T-helper 22 cell (primary cell): ENCODE measurements around the gene NR5A1.

Experiments used
- DNase-seq: peaks from one replicate; pipeline ENCODE4 v3.0.0-alpha.2; 2020; ENCODE audit warnings: low read depth

The NR5A1 gene

DNA sequence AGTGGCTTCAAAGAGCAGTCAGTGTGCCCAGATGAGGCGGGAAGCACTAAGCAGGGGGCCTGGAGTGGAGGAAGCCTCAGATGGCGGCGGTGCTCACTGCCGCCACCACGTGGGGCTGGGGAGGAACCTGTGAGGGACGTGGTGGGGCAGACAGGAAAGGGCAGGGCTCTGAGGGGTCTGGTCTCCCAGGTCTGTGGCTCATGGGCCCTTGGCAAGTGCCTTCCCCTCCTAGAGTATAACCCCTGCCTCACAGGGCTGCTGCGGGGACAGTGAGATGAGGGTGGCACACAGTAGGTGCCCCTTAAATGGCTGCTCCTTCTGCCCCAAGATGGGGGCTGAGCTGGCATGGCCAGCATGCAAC is 26.6 kb downstream of the NR5A1 start:
- no peak for DNase-seq

DNA sequence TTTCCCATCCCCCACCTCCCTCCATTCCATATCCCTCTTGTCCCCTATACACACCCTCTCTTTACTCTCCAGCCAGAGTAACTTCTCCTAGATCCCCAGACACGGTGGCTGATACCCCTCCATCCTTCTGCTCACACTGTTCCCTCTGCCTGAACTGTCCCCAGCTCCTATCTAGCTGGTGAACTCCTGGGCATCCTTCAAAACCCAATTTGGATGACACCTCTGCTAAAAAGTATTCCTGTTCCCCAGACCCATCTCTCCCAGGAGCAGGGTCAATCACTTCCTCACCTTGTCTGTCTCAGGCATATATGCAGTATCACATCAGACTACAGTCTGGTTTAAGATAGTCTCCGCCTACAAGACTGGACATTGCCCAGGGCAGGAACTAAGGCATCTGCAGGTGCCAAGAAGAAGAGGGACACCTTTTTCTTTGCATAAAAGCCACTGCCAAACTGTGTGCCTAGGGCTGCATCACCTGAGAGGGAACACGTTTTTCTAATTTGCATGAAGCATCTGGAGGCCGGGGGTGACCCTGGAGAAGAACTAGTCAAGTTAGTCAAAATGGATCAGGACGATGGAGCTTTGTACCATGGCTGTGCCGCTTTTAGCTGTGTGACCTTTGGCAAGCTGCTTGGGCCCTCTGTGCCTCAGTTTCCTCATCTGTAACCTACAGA is 27.1 kb downstream of the NR5A1 start:
- DNase-seq: no peak

DNA sequence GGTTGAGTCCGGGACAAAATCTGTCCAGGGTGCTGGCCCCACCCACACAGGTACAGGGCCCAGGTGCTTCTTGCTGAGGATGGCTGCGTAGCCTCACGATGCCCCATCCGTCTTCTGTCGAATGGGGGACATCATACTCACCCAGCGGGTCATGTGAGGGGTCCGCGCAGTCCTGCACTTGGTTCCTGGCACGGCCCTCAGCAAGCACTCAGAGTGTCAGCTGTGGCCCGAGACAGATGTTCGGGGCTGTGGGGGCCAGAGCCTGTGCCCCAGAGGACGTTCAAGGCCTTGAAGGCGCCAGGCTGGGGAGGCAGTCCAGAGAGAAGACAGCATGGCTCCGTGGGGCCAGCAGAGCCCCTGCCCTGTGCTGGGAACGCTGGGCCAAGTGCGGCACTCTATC is 27.8 kb downstream of the NR5A1 start:
- DNase-seq: no peak

GRCh38 chr9:124478354-124478753 is 28.8 kb downstream of the NR5A1 start:
- DNase-seq: no peak

GRCh38 chr9:124477648-124478285 is 29.4 kb downstream of the NR5A1 start:
- no peak for DNase-seq

GRCh38 chr9:124477211-124477647 is 30.0 kb downstream of the NR5A1 start:
- DNase-seq: no peak

GRCh38 chr9:124475868-124476690 is 31.1 kb downstream of the NR5A1 start:
- no peak for DNase-seq

- DNase-seq: no peak
Observed at GRCh38 chr9:124475158-124475867, 31.9 kb downstream of the NR5A1 start.

DNA sequence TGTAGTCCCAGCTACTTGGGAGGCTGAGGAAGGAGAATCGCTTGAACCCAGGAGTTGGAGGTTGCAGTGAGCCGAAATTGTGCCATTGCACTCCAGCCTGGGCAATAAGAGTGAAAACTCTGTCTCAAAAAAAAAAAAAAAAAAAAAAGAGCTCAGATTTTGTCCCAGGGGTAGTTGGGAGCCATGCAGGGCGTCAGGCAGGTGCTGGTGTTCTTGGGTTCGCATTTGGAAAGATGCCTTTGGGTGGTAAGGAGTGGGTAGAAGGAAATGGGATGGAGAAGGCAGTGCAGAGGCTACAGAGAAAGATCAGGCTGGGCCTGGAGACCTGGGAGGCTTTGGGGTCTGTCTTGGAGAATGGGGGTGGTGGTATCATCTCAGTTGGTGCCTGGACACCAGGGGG is 33.0 kb downstream of the NR5A1 start:
- no peak for DNase-seq

GRCh38 chr9:124473310-124473709 is 33.9 kb downstream of the NR5A1 start:
- DNase-seq: no peak

DNA sequence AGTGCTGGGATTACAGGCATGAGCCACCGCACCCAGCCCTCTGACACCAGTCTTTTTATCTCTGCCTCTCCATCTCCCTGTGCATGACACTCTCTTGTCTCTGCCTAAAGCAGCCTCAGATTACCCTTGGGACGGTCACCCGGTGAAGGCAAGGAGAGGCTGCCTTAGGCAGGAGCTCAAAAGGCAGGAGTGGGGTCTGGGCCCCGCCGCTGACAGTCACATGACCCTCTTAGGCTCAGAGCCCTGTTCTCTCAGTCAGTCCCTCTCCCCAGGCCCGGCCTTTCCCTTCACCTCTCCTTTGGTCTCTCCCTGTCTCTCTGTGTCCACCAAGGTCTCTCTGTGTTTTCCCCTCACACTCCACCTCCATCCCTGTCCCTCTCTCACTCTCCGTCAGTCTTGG is 34.4 kb downstream of the NR5A1 start:
- no peak for DNase-seq

DNA sequence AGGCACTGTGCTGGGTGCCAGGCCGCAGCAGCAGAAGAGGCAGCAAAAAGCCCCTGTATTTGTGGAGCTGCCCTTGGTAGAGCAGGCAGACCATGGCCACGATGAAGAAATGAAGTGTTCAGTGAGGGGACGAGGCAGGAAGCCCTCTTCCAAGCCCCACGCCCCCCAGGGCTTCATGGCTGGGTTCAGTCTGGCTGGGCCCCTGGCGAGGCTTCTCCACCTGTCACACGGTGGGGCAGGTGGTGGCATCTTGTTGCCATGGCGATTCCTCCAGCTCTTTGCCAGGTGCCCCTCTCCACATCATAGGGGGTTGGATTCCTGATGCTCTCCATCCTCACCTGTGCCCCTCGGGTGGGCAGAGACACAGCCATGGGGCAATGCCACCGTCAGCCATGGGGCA is 35.4 kb downstream of the NR5A1 start:
- DNase-seq: no peak

GRCh38 chr9:124470726-124471125 is 36.5 kb downstream of the NR5A1 start:
- DNase-seq: no peak

- DNase-seq: no peak
Observed at GRCh38 chr9:124470306-124470705, 36.9 kb downstream of the NR5A1 start.

DNA sequence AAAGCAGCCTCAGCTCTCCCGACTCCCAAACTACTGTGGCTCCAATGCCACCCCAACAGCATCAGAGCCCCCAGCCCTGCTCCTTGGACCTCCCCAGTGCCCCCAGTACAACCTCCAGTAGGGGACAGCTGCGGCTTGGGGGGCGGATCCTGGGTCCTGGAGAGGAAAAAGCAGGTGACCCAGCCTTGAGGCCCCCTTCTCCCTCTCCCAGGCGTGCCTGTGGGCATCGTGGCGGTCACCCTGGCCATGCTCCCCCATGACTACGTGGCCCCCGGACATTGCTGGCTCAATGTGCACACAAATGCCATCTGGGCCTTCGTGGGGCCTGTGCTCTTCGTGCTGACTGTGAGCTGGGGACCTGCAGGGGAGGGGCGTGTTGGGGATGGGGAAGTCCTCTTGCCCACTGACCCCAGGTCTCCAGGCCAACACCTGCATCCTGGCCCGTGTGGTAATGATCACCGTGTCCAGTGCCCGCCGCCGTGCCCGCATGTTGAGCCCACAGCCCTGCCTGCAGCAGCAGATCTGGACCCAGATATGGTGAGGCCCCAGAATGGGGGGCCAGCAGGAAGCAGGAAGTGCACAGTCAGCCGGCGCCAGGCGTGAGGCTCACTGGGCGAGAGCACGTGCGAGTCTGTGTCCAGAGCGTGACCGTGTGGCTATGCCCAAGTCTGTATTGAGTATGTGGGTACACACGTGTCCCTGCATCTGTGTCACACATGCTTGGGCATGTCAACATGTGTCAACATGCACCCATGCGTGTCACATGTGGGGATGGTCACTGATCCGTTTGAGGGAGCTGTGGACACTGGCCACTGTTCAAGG is 38.0 kb downstream of the NR5A1 start:
- DNase-seq: no peak

GRCh38 chr9:124468061-124468740 is 39.0 kb downstream of the NR5A1 start:
- no peak for DNase-seq

DNA sequence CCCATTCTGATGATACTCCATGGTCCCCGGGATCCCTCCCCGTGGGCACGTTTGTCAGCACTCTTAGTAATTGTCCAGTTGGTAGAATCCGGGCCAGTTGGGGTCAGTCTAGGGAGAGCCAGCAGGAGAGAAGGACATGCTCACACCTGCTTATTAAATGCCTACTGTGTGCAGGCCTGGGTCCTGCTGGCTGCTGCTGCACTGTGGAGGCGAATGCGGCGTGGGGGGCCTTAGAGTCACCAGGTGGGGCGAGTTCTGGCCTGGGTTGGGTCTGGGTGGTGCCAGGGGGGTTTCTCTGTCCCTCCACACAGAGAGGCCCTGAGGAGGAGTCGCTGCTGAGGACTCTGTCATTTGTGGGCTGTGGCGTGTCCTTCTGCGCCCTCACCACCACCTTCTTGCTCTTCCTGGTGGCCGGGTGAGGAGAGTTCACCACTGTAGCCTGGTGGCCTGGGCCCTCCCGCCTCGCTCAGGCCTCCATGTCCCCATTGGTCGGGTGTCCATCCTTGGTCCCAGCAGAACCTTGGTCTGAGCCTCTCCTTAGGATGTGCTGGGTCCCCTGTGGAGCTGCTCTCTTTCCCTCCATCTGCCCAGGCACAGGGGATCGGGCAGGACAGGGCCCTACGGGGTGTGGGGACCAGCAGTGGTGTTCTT is 39.7 kb downstream of the NR5A1 start:
- no peak for DNase-seq

- no peak for DNase-seq
Observed at GRCh38 chr9:124465736-124466135, 41.5 kb downstream of the NR5A1 start.

DNA sequence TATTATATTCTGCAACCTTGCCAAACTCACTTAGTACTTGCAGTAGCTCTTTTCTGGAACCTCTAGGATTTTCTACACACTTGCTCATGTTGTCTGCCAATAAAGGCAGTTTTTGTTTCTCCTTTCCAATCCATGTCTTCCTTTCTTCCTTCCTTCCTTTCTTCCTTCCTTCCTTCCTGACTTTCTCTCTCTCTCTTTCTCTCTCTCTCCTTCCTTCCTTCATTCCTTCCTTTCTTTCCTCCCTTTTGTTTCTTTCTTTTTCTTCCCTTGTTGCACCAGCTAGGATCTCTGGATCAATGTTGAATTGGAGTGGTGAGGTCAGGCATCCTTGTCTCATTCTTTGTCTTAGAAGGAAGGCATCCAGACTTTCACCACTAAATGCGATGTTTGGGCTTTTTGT is 44.5 kb downstream of the NR5A1 start:
- DNase-seq: no peak

- DNase-seq: no peak
Observed at GRCh38 chr9:124458441-124458840, 48.8 kb downstream of the NR5A1 start.
